Stimulated activated memory B cell treated with anti-CD40 and anti-IgM and Interleukin-4, amounts not matched to agents 10 μg/mL and 1 μg/mL and 100 μg/mL, for 72 hours (primary cell): ENCODE measurements around the gene ZNF652.
A peak's percentile ranks its signal among the peaks of the same experiment; 100 is the strongest.

ENCODE experiments used
- ATAC-seq: fragments of 150-1000 bp; cut with Tn5 transposase; 2 replicates; pipeline ENCODE4 v1.10.0; 2021
- H3K27ac Mint-ChIP-seq: one replicate; pipeline ENCODE4 v1.8.0; 2022; ENCODE audit warnings: mild to moderate bottlenecking, mixed read lengths
- H3K27me3 Mint-ChIP-seq: one replicate; pipeline ENCODE4 v1.8.0; 2022; ENCODE audit warnings: mixed read lengths
- H3K36me3 Mint-ChIP-seq: one replicate; pipeline ENCODE4 v1.8.0; 2022; ENCODE audit warnings: mixed read lengths
- H3K4me1 Mint-ChIP-seq: one replicate; pipeline ENCODE4 v1.8.0; 2022; ENCODE audit warnings: mixed read lengths
- H3K4me3 Mint-ChIP-seq: one replicate; pipeline ENCODE4 v1.8.0; 2022; ENCODE audit warnings: mild to moderate bottlenecking, moderate library complexity, mixed read lengths
- H3K9me3 Mint-ChIP-seq: one replicate; pipeline ENCODE4 v1.8.0; 2022; ENCODE audit warnings: mixed read lengths

Gene ZNF652

DNA sequence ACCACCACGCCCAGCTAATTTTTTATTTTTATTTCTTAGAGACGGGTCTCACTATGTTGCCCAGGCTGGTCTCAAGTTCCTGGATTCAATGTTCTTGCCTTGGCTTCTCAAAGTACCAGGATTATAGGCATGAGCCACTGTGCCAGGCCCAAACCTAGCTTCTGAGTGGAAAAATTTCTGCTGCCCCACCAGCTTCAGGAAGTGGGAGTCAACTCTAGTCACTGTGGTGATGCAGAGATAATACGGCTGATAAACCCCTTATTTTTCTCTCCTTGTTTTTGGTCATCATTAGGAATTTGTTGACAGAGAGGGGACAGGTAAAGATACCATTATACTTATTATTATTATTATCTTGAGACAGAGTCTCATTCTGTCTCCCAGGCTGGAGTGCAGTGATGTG is 103.7 kb downstream of the ZNF652 start:
- H3K9me3 Mint-ChIP-seq: no peaks in the 10 kb centered on the region
- H3K4me3 Mint-ChIP-seq: no peak overlapping the region
- no peak for ATAC-seq
- H3K27ac Mint-ChIP-seq: no peak overlapping the region
- H3K27me3 Mint-ChIP-seq: peaks cover 31% of the 10 kb centered on the region
- H3K4me1 Mint-ChIP-seq: peaks cover 9% of the 10 kb centered on the region
- no peaks in the 10 kb centered on the region for H3K36me3 Mint-ChIP-seq

DNA sequence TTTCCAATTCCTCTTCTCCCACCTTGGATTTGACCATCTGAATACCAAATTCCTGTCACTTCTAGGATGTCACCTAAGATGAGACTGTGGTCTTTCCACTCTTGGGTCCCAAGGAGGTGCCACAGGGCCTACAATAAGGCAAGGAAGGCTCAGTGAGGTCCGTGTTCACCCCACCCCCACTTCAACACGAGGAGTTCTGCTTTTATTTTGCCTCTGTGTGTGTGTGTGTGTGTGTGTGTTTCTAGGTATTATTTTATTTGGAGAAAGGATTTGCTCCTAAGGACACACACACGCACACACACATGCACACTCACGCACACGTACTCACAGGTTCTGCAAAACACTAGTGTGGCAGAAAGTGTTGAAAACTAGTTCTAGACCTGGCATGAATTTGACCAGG is 106.9 kb downstream of the ZNF652 start:
- H3K4me1 Mint-ChIP-seq: no peaks in the 10 kb centered on the region

GRCh38 chr17:49254066-49254465 is 108.0 kb downstream of the ZNF652 start:
- H3K27ac Mint-ChIP-seq: no peak overlapping the region
- H3K27me3 Mint-ChIP-seq: peaks cover 22% of the 10 kb centered on the region
- no peaks in the 10 kb centered on the region for H3K9me3 Mint-ChIP-seq
- ATAC-seq: no peak
- H3K36me3 Mint-ChIP-seq: no peaks in the 10 kb centered on the region
- no peak overlapping the region for H3K4me3 Mint-ChIP-seq
- peaks cover 5% of the 10 kb centered on the region for H3K4me1 Mint-ChIP-seq

More for the DNA sequence above, 106.9 kb downstream of the ZNF652 start:
- ATAC-seq: no peak
- H3K4me3 Mint-ChIP-seq: no peak overlapping the region
- no peak overlapping the region for H3K27ac Mint-ChIP-seq
- H3K27me3 Mint-ChIP-seq: peaks cover 11% of the 10 kb centered on the region
- no peaks in the 10 kb centered on the region for H3K9me3 Mint-ChIP-seq
- no peaks in the 10 kb centered on the region for H3K36me3 Mint-ChIP-seq

GRCh38 chr17:49252148-49252695 is 109.8 kb downstream of the ZNF652 start:
- no peak overlapping the region for H3K27ac Mint-ChIP-seq
- H3K27me3 Mint-ChIP-seq: peaks cover 40% of the 10 kb centered on the region
- no peak overlapping the region for H3K4me3 Mint-ChIP-seq
- ATAC-seq: no peak
- no peaks in the 10 kb centered on the region for H3K9me3 Mint-ChIP-seq
- peaks cover 8% of the 10 kb centered on the region for H3K4me1 Mint-ChIP-seq
- peaks cover 4% of the 10 kb centered on the region for H3K36me3 Mint-ChIP-seq

DNA sequence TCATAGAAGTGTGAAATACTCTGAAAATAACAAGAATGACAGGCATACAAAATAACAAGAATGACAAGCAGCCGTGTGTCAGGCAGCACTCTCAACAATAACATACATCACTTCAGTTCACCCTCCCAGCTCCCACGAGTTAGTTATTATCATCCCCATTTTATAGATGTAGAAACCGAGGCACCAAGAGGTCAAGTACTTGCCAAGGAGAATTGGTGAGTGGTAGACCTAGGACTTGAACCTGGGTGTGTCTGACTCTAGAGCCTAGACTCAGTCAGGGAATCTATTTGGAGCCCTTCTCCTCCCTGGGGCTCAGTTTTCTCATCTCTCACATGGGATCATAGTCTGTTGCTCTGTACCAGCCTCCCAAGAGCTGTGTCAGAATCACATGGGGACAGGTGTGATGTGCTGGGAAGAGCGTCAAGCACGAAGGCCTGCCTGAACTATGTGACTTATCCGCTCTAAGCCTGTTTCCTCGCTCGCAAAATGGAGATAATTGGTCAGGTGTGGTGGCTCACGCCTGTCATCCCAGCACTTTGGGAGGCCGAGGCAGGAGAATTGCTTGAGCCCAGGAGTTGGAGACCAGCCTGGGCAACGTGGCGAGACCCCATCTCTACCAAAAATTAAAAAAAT is 112.0 kb downstream of the ZNF652 start:
- H3K36me3 Mint-ChIP-seq: peaks cover 4% of the 10 kb centered on the region
- no peak for ATAC-seq
- no peak overlapping the region for H3K4me3 Mint-ChIP-seq
- peaks cover 8% of the 10 kb centered on the region for H3K4me1 Mint-ChIP-seq
- peaks cover 62% of the 10 kb centered on the region for H3K27me3 Mint-ChIP-seq
- H3K27ac Mint-ChIP-seq: no peak overlapping the region
- no peaks in the 10 kb centered on the region for H3K9me3 Mint-ChIP-seq

DNA sequence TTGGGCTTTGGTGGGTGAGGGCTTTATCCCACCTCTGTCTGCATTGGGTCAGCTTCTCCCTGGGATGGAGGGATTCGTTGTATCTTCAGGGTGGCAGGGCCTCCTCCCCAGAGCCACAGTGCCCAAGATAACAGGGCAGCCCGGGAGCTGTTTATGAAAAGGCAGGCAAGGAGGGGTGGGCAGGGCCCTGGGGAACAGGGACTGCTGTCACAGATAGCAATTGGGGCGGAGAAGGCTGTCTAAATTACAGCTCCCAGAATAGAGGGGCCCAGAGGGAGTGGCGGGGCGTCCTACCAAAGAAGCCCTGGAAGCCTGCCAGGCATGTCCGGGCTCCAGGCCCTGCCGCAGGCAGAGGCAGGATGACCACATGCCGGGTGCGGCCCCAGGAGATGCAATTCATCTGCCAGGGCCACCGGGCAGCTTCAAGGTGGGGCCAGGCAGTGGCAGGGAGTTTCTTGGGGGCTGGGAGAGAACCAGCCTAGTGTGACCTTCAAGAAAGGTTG is 112.7 kb downstream of the ZNF652 start:
- ATAC-seq: peak; percentile 31
- H3K36me3 Mint-ChIP-seq: peaks cover 4% of the 10 kb centered on the region
- no peak overlapping the region for H3K4me3 Mint-ChIP-seq
- no peak overlapping the region for H3K27ac Mint-ChIP-seq
- peaks cover 8% of the 10 kb centered on the region for H3K4me1 Mint-ChIP-seq
- H3K9me3 Mint-ChIP-seq: no peaks in the 10 kb centered on the region
- peaks cover 69% of the 10 kb centered on the region for H3K27me3 Mint-ChIP-seq

- no peak overlapping the region for H3K27ac Mint-ChIP-seq
- no peaks in the 10 kb centered on the region for H3K9me3 Mint-ChIP-seq
- H3K4me1 Mint-ChIP-seq: peaks cover 8% of the 10 kb centered on the region
- H3K36me3 Mint-ChIP-seq: peaks cover 4% of the 10 kb centered on the region
- H3K4me3 Mint-ChIP-seq: no peak overlapping the region
- peaks cover 68% of the 10 kb centered on the region for H3K27me3 Mint-ChIP-seq
- no peak for ATAC-seq
Measured at GRCh38 chr17:49247944-49248343, 114.1 kb downstream of the ZNF652 start.

- Mint-ChIP-seq H3K4me1 (peaks cover 8% of the 10 kb centered on the region), H3K27me3 (peaks cover 61% of the 10 kb centered on the region), H3K9me3 (no peaks in the 10 kb centered on the region), H3K27ac (no peak overlapping the region), H3K36me3 (peaks cover 4% of the 10 kb centered on the region), H3K4me3 (no peak overlapping the region)
- ATAC-seq: no peak
Measured at GRCh38 chr17:49244839-49245238, 117.2 kb downstream of the ZNF652 start.
